ENCODE data around the gene SPACA7. TPM values are rescaled to one million over a fixed set of nuclear protein-coding genes. Genes with fewer than 3 reads are reported as not detected.

The SPACA7 gene
- polyA plus RNA-seq, 3 donors: not detected

DNA sequence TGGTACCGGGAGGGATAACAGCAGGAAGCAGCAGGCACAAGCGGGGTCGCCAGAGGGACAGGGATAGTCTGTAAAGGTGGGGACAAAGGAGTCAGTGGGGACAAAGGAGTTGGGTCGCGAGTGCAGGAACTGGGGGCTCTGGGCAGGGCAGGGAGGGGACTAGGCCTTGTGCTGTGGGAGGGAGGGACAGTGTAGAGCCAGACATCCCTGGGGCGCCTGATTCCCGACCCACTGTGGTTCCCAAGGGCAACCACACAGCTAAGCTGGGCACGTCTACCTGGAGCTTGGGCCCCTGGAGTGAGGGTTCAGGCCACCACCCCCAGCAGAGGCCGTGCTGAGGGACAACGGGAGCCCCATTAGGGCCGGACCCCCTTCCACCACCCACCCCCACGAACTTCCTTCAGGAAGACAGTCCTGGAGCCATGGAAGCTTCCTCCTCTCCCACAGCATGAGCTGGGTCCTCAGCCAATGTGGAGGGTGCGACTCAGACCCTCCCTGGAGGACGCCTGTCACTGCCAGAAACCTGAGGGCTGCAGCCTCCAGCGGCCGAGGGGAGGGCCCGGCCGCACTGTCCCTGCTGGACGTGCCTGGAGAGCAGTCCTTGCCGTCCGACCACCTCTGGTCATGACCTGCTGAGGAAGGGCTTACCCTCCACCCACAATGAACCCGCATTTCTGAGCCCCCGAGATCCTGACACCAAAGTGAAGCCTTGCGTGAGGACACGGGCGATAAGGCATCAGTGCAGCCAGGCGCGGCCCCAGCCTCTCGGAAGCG is 77.9 kb downstream of the SPACA7 start:
- DNase-seq (ENCODE audit: extremely low read depth in 1 of 11, low read depth in 9 of 11, low spot score in 4 of 11): no peak

DNA sequence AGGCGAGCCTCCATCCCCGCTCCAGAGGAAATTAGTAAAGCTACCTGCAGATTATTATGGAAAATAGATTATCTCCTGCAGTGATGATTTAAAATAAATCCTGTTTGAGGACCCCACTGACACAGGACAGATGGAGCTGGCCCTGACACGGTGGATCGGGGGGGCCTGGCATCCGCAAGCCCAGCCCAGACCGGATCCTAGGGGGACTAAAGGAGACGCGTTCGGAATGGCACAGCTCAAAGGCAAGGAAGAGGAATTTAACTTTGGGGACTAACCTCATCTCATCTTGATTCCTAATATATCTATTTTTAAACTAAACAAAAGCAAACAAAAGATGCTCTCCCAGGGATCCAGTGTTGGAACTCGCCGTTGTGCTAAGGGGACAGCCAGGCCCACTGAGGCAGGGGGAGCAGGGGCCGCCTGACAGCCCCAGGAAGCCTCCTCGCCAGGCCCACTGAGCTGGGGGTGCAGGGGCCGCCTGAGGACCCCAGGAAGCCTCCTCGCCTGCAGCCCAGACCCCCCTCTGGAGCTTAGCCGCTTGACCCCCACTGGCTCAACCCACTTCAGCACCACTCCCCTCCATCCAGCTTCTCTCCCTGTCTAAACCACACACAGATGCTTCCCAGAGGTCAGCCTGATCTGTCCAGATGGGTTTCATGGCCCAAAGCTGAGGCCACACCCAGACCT is 78.6 kb downstream of the SPACA7 start:
- DNase-seq (ENCODE audit: extremely low read depth in 1 of 11, low read depth in 9 of 11, low spot score in 4 of 11): no peak

DNA sequence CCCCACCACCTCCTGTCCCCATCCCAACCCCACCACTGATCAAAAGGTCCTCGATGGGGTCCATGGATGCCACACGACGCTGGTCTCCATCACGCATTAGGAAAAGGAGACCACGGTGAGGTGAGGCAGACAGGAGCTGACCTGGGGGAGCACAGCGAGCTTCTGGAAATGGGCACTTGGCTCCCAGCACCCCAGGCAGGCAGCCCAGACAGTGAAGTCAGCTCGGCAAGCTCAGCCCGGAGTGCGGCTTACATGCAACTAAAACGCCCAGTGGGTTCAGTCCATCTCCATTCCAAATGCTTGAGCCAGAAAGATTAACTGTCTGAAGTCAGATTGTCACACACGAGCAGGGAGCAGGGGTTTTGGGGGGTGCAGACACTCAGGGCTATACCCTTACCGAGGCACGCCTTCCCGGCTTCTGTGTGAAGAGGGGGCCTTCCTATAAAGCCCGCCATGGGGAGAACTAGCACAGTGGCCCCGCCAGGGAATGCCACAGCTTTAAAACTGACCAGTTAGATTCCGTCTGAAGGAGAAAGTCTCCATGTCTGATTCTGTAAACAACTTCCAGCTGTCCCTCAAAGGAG is 79.4 kb downstream of the SPACA7 start:
- DNase-seq (ENCODE audit: extremely low read depth in 1 of 11, low read depth in 9 of 11, low spot score in 4 of 11): no peak

DNA sequence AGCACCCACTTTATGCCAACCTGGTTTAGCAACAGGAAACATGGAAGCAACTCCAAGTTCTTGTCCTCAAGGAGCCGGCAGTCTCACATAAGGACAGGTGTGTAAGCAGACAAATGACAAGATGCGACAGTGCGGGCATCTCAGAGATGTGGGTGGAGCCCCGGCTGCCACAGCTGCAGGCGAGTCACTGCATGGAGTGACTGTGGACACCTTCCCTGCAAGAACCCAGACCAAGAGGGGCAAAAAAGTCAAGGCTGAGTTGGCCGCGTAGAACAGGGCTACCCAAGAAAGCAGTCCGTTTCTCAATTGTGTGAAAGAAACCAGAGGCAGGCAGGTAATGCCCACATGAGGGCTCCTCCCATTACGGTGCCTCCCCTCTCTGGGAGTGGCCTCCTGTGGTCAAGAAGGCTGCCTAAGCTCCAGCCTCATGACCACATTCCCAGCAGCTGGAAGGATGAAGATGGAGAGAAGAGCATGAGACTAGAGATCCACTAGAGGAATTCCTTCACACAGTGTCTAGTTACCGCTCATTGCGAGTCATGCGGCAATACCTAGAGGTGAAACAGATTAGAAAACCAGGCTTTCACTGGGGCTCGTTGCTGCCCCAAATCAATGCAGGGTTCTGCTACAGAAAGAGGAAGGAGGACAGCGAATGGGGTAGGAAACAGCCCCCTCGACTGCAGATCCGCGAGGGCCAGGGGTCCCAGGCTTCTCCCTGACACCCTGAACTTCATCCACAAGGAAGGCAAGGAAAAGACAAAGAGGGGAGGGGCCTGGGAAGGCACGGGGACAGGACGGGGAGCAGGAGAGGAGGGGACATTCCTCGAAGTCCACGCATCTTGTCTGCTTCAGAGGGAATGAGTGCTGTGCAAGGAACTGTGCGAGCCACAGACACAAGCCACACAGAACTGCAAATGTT is 80.2 kb downstream of the SPACA7 start:
- no peak for DNase-seq (ENCODE audit: extremely low read depth in 1 of 11, low read depth in 9 of 11, low spot score in 4 of 11)

DNA sequence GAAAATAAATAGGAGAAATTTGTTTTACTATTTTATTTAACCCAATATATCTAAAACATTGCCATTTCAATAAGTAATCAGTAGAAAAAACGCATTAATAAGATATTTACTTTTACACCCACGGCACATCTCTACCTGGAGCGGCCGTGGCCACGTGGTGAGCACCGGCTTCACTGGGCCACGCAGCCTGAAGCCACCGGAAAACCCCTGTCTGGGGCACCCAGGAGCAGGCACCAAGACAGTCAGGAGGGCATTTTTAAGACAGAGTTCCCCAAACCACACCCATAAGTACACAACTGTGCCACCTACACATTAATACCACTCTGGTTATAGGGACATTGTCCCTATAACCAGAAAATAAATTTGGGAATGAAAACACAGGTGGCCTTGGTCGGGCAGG is 80.9 kb downstream of the SPACA7 start:
- no peak for DNase-seq (ENCODE audit: extremely low read depth in 1 of 11, low read depth in 9 of 11, low spot score in 4 of 11)

DNA sequence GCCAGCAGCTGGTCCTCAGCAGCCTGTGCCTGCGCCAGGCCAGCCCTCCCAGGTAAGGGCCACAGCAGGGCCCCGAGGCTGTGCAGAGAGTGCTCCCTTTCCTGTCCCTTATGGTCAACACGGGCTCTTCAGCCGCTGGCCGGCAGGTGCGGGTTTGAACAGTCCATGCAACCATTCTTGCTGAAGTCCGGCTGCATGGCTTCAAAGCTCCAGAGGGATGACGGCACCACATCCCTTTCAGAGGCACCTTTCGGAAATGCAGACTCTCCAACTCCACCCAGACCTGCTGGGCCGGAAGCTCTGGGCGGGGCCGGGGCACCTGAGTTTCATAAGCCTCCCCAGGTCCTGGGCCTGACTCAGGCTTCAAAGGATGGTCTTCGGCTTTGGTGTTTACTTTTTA is 81.3 kb downstream of the SPACA7 start:
- no peak for DNase-seq (ENCODE audit: extremely low read depth in 1 of 11, low read depth in 9 of 11, low spot score in 4 of 11)

DNA sequence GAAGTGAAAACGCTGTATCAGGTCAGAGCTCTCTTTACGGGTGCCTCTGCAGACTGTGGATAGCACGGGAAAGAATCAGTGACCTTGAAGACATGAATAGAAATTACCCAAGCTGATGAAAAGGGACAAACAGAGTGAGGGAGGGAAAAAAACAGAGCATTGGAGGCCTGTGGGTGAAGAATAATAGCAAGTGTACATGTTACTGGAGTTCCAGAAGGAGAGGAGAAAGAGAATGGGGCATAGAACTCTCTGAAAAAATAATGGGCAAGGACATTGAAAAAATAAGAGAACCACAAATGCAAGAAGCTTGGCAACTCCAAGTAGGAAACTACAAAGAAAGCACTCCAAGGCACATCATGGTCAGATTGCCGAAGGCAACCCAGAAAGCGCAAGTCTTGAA is 86.3 kb downstream of the SPACA7 start:
- no peak for DNase-seq (ENCODE audit: extremely low read depth in 1 of 11, low read depth in 9 of 11, low spot score in 4 of 11)

DNA sequence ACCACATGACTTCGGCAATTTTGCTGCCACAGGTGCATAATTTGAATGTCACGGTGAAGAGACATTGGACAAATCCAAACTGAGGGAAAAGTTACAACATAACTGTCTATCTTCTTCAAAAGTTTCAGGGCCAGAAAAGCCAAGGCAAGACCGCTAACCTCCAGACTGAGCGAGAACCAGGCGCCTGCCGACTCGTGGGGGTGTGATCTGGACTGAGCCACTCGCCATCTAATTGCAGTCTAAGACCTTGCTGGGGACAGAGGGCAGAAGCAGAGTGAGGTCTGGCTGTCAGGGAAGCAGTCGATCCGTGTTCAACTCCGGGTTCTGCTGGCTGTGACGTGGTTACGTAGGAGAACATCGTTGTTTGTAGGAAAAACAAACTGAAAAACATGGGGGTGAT is 88.6 kb downstream of the SPACA7 start:
- no peak for DNase-seq (ENCODE audit: extremely low read depth in 1 of 11, low read depth in 9 of 11, low spot score in 4 of 11)

DNA sequence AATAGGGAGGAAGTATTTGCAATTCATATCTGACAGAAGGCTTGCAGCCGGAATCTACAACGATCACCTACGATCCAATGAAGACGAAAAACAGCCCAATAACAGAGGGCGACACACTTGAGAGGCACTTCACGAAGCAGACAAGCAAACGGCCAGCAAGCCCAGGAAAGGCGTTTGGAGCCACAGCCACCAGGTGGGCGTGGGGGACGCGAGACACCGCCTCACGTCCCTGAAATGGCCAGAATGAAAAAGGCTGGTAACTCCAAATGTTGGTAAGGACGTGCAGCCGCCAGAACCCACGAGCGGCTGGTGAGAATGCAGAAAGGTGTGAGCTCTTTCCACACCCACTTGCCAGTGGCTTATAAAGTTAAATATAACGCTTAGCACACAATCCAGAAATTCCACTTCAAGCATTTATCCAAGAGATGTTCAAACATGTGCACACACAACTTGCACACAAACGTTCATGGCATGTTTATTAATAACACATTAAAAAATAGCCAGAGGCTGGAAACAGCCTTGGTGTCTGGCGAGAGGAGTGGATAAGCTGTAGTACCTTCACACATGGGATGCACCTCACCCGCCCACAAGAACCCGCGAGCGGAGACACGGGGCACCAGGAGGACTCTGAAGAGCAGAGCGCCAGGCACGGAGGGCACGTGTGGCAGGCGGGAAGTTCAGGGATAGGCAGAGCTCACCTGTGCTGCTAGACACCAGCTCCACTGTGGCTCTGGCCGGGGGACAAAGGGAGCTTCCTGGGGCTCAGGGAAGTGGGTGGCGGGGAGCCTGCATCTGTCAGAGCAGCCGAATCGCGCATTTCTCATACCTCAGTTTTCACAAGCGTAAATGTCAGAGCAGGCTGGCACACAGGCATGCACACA is 89.3 kb downstream of the SPACA7 start:
- no peak for DNase-seq (ENCODE audit: extremely low read depth in 1 of 11, low read depth in 9 of 11, low spot score in 4 of 11)

DNA sequence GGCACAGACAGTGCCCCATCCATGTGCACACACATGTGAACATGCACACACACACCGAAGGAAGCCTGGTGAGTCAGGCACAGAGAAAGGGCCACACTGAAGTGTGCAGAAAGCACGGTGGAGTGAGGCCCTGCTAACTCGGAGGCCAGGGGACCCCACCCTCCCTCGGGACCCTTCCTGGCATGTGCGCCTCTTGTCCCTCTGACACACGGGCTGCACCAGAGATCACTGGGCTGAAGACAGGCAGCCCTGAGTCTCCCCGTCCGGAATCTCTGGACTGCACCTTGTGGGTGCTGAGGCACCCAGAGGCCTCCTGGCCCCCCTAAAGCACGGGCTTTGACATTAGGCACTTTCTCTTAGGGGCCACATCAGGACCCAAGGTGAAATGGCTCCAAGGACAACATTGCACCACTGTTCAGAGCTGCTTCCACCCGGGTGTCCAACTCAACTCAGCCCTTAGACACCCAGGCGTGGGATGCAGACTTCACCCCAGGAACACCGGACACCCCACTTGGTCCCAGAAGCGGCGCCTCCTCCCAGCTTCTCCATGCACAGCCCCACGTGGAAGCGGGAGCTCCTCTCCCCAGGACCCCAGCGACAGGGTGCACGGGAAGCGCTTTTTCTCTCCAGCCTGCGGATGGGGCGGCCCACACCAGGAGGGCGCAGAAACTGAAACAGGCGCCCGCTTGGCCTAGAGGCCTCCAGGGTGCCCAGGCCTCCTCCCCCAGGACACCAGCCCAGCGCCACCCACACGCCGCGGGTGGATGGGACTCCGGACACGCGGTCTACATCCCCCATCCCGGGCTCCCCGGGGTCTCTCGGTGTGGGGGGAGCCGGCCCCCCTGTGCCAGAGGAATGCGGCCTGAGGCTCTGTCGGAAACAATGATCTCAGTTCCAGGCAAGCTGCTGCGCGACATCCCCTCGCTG is 90.2 kb downstream of the SPACA7 start:
- DNase-seq (ENCODE audit: extremely low read depth in 1 of 11, low read depth in 9 of 11, low spot score in 4 of 11): no peak

DNA sequence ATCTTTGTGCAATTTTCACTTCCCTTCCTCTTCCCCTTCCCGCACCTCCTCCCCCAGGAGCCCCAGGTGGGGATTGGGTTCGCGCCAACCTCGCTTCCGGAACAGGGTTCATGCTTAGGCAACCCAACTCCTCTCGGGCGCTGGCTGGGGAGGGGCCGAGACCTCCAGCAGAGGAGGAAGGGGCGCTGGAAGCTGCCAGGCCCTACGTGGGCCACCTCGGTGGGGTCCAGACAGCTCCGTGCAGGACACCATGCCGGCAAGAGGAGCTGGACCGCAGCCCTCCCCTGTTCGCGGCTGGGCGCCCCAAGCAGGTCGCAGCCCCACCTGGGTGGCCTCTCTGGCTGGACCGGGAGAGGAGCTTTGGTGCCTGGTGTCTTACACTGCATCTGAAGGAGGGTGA is 91.1 kb downstream of the SPACA7 start:
- no peak for DNase-seq (ENCODE audit: extremely low read depth in 1 of 11, low read depth in 9 of 11, low spot score in 4 of 11)

DNA sequence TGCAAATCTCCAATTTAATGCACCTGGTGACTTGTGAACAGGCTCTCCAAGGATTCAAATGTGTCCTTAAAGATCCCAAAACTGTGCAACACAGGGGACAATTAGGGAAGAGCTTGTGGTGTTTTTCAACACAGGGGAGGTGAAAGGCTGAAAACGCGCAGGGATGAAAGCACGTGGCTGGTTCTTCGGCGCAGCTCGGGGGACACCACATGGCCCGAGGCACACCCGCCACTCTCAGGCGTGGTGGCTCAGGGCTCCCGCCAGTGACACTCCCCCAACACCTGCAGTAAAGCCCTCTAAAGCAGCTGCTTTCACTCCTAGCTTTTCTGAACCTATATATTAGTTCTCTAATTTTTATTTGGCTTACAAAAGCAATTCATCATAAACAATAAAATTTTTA is 91.9 kb downstream of the SPACA7 start:
- DNase-seq (ENCODE audit: extremely low read depth in 1 of 11, low read depth in 9 of 11, low spot score in 4 of 11): no peak

DNA sequence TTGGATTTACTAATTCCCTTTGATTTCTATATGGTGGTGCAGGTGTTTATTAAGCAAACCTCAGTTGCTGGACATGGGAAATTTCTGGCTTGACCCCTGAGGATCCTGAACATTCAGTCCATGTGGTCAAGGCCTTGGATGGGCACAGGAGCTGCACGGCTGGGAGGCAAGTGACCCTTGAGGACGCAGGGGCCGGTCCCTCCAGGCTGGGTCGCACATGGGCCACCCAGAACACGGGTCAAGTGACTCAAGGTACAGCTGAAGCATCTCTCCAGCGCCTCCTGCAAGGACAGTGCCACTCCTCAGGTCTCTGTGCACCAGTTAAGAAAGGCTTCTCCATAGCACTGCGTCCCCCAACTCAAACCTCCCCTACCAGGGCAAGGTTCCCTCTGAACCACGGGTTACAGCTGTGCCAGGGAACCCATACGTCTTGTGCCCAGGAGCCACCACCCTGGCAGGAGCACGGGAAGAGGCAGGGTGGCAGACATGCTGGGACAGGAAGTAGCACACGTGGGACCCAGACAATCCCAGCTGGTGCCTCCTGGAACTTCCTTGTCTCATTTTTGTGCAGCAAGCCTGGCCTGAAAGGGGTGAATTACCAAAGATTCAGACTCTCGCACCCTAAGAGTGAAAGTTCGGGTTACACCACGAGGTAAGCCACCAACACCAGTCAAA is 93.1 kb downstream of the SPACA7 start:
- DNase-seq (ENCODE audit: extremely low read depth in 1 of 11, low read depth in 9 of 11, low spot score in 4 of 11): no peak

DNA sequence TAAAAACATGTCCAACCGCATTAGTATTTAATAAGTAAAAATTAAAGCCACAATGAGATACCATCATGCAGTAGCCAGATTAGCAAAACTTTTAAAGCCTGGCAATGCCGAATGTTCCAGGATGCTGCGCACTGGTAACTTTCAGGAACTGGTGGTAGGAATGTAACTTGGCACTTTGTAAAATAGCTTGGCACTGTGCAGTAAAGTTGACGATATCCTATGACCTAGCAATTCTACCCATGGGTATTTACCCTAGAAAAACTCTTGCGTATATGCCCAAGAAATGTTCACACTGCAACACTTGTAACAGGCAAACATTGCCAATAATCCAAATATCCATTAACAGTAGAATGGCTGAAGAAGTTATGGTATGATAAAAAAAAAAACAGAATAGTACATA is 97.7 kb downstream of the SPACA7 start:
- DNase-seq (ENCODE audit: extremely low read depth in 1 of 11, low read depth in 9 of 11, low spot score in 4 of 11): no peak

DNA sequence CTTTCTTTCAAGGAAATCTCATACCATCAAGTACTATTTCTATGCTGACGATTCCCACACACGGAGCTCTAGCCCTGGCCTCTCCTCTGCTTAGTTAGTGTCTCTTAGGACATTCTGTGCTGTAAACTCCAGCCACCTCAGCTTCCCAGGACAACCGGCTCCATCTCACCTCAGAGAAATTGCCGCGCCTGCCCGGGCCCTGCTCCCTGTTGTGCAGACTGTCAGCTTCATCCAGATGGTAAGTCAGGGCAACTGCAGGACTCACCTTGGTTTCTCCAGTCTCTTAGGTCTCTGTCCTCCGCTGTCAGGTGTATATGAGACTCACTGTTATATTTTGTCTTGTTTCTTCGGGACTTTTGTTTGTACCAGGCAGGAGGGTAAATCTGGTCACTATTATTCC is 98.7 kb downstream of the SPACA7 start:
- DNase-seq (ENCODE audit: extremely low read depth in 1 of 11, low read depth in 9 of 11, low spot score in 4 of 11): no peak

DNA sequence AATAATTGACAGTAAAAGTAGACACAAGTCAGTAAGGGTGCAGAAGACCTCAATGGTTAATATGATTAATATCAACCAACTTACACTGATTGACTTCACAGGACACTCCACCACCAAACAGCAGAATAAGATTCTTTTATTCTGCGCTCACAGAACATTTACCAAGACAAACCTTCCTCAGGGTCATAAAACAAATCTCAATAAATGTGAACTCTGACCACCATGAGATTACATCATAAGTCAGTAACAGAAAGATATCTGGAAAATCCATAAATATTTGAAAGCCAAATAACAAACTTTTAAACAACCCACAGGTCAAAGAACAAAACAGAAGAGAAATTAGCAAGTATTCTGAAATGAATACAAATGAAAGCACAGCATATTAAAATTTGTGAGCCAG is 99.7 kb downstream of the SPACA7 start:
- DNase-seq (ENCODE audit: extremely low read depth in 1 of 11, low read depth in 9 of 11, low spot score in 4 of 11): no peak

DNA sequence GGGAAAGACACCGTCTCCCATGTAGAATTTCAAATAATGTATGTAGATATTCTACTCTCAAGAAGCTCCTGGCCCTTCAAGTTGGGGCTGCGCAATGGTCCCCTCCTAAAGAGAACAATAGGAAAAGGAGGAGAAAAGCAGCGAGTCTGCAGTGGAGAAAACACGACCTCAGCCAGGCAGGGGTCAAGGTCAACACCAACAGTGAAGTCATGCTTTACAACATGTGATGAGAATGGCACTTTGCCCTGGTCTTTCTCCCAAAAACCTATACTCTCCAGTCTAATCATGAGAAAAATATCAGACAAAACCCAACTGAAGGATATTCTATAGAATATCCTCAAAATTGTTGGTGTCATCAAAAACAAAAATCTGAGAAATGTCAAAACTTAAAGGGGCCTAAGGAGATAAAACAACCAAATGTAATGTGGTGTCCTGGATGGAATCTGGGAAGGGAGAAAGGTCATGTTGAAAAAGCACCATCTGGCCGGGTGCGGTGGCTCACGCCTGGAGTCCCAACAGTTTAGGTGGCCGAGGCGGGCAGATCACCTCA is 101.0 kb downstream of the SPACA7 start:
- DNase-seq (ENCODE audit: extremely low read depth in 1 of 11, low read depth in 9 of 11, low spot score in 4 of 11): no peak
